Activated CD4-positive, alpha-beta T cell treated with anti-CD3 and anti-CD28 coated beads for 1 hour (primary cell): ENCODE results near the gene ASTN2.

Source experiments
- DNase-seq: peaks from one replicate; pipeline ENCODE4 v3.0.0-alpha.2; 2020

Gene ASTN2

DNA sequence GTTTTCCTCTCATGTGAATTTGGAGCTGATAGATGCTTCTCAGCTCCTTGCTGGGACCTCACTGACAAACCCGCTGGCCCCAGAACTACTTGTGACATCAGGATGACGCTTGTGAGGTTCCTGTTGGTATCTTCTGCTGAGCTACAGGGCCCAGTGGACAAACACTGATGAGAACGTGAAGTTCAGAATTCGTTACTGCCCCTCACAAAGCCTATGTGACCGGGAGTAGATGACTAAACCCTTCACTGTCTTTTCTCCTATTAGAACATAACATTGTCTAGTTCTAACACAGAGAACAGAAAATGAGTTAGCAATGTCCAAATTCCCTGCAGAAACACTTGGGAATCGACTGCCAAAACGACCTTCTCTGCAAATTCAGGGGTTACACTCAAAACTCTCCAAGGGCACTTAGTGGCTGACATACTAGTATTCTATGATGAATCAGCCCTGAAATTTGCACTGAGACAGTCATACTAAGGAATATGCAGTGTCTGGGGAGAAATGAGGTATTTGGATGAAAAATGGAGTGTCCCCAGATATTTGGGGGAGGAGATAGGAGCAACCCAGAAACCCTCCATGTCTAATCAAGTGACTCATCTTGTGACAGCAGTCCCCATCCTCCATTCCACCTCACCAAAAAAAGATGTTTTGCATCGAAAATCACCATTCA, 871.0 kb downstream of the ASTN2 start:
- DNase-seq: no peak

DNA sequence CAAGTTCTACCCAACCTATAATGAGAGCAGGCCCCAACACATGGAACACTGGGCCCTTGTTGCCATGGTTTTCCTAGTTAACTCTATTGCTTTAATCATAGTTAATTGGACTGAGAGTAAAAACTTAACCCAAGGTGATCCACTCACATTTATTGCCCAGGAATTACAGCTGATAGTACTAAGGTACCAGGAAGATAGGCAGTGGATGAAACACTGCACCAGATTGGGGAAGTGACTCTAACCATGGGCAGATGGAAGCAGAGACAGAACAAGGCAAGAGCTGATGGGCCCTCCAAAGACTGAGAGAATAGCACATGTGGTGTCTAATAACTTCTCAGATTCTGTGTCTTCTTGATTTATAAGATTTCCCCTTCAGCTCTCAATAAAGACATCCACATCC, 873.5 kb downstream of the ASTN2 start:
- DNase-seq: no peak

GRCh38 chr9:116539549-116539948, 875.3 kb downstream of the ASTN2 start:
- DNase-seq: no peak

- no peak for DNase-seq
Measured at GRCh38 chr9:116525611-116526010, 889.2 kb downstream of the ASTN2 start.

DNA sequence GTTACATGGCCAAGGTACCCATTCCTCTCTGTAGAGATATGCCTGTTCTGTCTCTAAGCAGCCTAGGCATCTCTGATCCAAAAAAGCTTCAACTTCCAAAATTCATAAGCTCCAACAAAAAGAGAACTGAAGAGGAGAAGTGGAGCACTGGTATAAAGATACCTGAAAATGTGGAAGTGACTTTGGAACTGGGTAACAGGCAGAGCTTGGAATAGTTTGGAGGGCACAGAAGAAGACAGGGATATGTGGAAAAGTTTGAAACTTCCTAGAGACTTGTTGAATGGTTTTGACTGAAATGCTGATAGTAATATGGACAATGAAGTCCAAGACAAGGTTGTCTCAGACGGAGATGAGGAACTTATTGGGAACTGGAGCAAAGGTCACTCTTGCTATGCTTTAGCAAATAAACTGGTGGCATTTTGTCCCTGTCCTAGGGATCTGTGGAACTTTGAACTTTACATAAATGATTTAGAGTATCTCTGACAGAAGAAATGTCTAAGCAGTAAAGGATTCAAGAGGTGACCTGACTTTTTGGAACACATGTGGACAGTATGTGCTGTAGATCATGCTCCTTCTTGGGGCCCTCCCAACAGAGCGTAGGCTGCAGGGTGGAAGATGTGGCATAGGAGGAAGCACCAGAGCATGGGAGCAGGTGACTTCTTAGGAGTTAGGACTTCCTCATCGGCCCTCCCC, 889.9 kb downstream of the ASTN2 start:
- no peak for DNase-seq

- no peak for DNase-seq
Measured at GRCh38 chr9:116520218-116520617, 894.6 kb downstream of the ASTN2 start.

- DNase-seq: no peak
Measured at GRCh38 chr9:116516456-116516855, 898.4 kb downstream of the ASTN2 start.

DNA sequence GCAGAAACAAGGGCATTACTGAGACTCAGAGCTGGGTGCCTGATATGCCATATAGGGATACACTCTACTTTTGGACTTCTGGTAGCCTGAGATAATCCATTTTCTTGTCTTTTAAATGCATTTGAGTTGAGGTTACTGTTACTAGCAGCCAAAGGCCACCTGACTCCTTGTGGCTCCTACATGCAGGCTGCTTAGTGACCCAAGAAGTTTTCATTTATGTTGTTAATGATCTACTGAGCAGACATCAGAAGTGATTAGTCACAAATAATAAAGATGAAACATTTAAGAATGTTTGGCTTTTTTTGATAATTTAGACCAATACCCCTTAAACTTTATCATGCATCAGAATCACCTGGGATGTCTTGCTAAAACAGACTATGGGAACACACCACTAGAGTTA, 899.3 kb downstream of the ASTN2 start:
- no peak for DNase-seq

- DNase-seq: no peak
Measured at GRCh38 chr9:116506685-116507084, 908.2 kb downstream of the ASTN2 start.

- no peak for DNase-seq
Measured at GRCh38 chr9:116504893-116505480, 909.9 kb downstream of the ASTN2 start.

DNA sequence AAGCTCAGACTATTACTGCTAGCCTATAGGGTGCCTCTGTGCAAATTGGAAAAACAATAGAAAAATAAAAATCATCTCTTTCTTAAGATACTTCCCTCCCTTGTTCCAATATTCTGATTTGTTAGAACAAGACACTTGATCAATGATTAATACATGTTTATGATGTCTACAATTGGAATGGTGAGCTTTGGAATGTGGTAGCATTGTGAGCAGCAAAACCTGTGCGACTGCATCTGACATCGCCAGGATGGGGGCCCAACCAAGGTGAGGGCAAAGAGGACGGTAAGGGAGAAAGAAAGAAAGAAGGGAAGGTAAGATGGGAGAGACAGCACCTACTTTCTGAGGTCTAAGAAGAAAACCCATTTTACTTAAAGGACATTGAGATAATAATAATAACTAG, 910.8 kb downstream of the ASTN2 start:
- no peak for DNase-seq

GRCh38 chr9:116502746-116503145, 912.1 kb downstream of the ASTN2 start:
- DNase-seq: no peak

GRCh38 chr9:116501871-116502270, 913.0 kb downstream of the ASTN2 start:
- no peak for DNase-seq

GRCh38 chr9:116499986-116500871, 914.6 kb downstream of the ASTN2 start:
- no peak for DNase-seq

DNA sequence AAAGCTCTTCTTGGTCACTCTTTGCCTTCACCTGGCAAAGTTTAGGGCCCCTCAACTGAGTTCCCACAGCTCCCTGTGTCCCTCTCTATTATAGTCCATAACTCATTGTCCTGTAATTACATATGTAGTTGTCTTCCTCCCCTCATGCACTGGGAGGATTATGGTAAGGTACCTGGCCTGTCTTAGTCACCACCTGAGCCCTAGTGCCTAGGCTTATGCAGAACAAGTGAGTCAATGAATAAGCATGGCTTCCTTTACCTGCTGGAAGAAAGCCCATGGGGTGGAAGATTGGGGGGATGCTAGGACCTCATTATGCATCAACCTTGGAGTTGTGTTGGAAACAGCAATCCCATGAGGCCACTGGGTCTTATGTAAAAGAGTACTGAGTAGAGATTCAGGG, 915.4 kb downstream of the ASTN2 start:
- no peak for DNase-seq

GRCh38 chr9:116497095-116497890, 917.6 kb downstream of the ASTN2 start:
- DNase-seq: no peak

DNA sequence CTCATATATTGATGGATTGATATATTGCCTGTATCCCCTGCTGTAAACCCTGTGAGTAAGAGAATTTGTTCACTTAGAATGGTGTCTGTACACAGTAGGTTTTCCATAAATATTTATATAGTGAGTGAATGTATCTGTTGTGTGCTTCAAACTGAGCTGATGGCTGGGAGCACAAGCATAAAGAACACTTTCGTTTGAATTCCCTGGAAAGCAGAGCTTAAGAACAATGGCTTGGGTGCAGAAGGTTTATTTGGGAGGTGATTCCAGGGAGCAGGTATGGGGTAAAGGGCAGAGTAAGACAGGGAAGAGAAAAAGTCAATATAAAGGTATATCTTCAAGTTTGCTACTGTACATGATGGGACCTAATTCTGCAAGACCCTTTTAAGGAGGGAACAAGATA, 918.7 kb downstream of the ASTN2 start:
- DNase-seq: no peak

- DNase-seq: no peak
Measured at GRCh38 chr9:116495725-116496124, 919.1 kb downstream of the ASTN2 start.

DNA sequence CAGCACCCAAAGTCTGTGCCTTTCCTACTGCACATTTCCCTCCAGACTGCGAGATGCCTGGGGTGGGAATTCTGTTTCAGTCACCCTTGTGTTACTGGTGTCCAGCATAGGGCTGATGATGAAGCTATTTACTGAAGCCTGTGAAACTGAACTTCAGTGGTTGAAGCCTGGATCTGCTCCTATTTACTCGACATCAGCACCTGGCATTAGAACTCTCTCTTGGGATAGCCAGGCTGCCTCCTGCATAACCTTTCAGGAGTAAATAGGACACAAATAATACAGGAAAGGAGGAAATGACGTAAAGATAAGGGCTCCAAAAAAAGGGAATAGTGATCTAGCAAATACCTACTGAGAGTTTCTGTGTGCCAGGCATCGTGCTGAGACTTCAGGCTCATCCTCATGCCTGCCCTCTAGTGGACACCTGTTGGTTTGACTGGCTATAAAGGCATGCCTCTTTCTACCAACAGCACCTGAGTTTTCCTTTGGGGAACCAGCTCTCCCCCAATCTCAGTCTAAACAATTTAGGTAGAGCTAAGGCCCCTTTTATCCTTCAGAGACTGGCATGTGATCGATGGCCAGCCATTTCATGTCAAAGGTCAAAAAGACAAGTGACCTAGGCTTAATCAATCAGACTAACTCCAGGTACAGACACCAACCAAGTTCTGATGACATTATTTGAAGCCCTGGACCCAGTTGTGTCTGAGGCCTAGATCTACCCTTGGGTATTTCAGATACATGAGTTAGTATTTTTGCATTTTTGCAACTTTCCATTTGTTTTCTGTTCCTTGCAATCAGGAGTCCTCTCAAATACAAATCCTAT, 919.8 kb downstream of the ASTN2 start:
- no peak for DNase-seq

- DNase-seq: no peak
Measured at GRCh38 chr9:116493183-116493860, 921.5 kb downstream of the ASTN2 start.

GRCh38 chr9:116491659-116492058, 923.2 kb downstream of the ASTN2 start:
- DNase-seq: no peak
